ENCODE data around the gene PHETA1.
"Not testable (repeated sequence)": the region's sequence is repeated elsewhere in the genome, so short reads cannot be mapped to it uniquely, and the experiment has no call there.

Gene PHETA1

GRCh38 chr12:111351026-111351425 is 17.9 kb downstream of the PHETA1 start:
- Mint-ChIP-seq H3K4me3 (no peak overlapping the region), H3K4me1 (no peaks in the 10 kb centered on the region), H3K27ac (no peak overlapping the region), H3K9me3 (peaks cover 7 to 28% of the 10 kb centered on the region in 2 donors), H3K27me3 (no peaks in the 10 kb centered on the region)
- no peak for DNase-seq
- ATAC-seq: no peak

GRCh38 chr12:111349748-111350520 is 19.0 kb downstream of the PHETA1 start:
- ATAC-seq (no peak), DNase-seq (no peak)
- Mint-ChIP-seq H3K27ac (no peak overlapping the region), H3K27me3 (no peaks in the 10 kb centered on the region), H3K9me3 (peaks cover 7 to 28% of the 10 kb centered on the region in 2 donors), H3K4me1 (no peaks in the 10 kb centered on the region), H3K4me3 (no peak overlapping the region)

- Mint-ChIP-seq H3K4me1 (no peaks in the 10 kb centered on the region), H3K4me3 (no peak overlapping the region), H3K27me3 (no peaks in the 10 kb centered on the region), H3K9me3 (peaks cover 7 to 28% of the 10 kb centered on the region in 2 donors), H3K27ac (no peak overlapping the region)
- ATAC-seq (no peak), DNase-seq (no peak)
Observed at GRCh38 chr12:111349101-111349747, 19.7 kb downstream of the PHETA1 start.

DNA sequence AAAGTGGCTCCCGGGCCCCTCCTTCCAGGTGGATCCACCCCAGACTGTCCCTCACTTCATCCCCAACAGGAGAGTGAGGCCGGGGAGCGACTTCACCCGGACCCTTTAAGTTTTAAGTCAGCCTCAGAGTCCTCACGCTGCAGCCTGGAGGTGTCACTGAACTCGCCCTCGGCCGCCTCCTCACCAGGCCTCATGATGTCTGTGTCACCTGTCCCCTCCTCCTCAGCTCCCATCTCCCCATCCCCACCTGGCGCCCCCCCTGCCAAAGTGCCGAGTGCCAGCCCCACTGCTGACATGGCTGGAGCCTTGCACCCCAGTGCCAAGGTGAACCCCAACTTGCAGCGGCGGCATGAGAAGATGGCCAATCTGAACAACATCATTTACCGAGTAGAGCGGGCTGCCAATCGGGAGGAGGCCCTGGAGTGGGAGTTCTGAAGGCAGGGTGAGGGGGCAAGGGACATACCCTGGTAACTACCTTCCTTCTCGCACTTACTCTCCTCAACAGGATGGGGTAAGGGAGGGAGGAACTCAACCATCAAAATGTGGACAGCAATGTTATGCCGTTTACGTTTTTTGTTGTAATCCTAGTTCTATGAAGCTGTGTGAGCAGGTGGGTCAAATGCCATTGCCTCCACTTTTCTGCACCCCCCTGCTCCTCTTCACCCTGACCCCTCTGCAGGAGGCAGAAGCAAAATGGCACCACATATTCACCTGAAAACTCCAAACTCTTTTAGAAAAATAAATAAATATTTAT is 20.8 kb downstream of the PHETA1 start:
- Mint-ChIP-seq H3K9me3 (peaks cover 7 to 28% of the 10 kb centered on the region in 2 donors), H3K4me1 (no peaks in the 10 kb centered on the region), H3K27ac (no peak overlapping the region), H3K27me3 (no peaks in the 10 kb centered on the region), H3K4me3 (no peak overlapping the region)
- no peak for DNase-seq
- no peak for ATAC-seq

GRCh38 chr12:111344254-111344875 is 24.5 kb downstream of the PHETA1 start:
- Mint-ChIP-seq H3K27ac (no peak overlapping the region), H3K4me3 (no peak overlapping the region), H3K4me1 (no peaks in the 10 kb centered on the region), H3K27me3 (no peaks in the 10 kb centered on the region), H3K9me3 (peaks cover 7 to 24% of the 10 kb centered on the region in 2 donors)
- no peak for DNase-seq
- no peak for ATAC-seq

DNA sequence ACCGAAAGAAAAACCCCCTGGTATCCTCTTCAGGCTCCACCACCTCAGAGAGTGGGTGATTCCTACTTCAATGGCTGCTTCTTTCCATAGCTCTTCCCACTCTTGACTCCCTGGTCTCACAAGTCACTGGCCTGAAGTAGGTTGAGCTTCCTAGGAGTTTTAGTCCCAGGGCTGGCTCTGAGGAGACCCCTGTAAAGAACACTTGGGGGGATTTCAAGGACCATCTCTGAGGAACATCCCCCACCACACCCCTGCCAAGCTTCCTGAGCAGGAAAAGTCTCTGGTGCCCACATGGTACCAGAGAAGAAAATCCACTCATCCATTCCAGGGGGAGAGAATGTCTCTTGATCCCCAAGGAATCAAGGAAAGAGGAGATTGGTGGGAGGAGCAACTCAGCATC is 25.7 kb downstream of the PHETA1 start:
- Mint-ChIP-seq H3K9me3 (peaks cover 7 to 12% of the 10 kb centered on the region in 2 donors), H3K4me1 (no peaks in the 10 kb centered on the region), H3K4me3 (no peak overlapping the region), H3K27ac (no peak overlapping the region), H3K27me3 (no peaks in the 10 kb centered on the region)
- ATAC-seq (no peak), DNase-seq (no peak)

DNA sequence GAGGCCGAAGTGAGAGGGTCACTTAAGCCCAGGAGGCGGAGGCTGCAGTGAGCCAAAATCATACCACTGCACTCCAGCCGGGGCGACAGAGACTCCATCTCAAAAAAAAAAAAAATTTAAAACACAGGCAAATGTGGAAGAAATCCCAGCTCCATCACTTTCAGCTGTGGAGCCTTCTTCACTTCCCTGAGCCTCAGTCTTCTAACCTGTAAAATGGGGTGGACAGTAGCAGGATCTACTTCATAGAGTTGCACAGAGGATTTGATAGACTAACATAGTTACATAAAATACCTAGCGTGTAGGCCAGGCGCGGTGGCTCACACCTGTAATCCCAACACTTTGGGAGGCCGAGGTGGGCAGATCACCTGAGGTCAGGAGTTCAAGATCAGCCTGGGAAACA is 26.5 kb downstream of the PHETA1 start:
- ATAC-seq (no peak), DNase-seq (no peak)
- H3K4me1 Mint-ChIP-seq: no peaks in the 10 kb centered on the region
- H3K9me3 Mint-ChIP-seq: peaks cover 5% of the 10 kb centered on the region in 2 donors
- H3K27me3 Mint-ChIP-seq: no peaks in the 10 kb centered on the region
- no peak overlapping the region for H3K27ac Mint-ChIP-seq
- H3K4me3 Mint-ChIP-seq: no peak overlapping the region

DNA sequence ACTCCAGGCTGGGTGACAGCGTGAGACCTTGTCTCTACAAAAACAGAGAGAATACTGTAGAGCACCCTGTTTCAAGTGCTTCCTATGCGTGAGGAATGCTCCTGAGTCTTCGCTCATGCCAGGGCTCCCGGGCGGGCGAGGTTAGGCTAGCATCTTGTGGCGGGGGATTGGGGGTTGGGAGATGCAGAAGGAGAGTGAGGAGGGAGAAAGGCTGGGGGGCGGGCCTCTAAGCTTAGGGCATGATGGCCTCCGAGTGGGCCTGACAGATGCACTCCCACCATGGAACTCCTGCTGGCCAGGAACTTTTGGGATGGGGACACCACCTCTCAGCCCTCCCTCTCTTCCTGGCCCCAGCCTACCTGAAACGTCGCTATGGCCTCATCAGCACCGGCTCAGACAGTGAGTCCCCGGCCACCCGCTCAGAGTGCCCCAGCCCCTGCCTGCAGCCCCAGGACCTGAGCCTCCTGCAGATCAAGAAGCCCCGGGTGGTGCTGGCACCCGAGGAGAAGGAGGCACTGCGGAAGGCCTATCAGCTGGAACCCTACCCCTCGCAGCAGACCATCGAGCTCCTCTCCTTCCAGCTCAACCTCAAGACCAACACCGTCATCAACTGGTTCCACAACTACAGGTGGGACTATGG is 27.3 kb downstream of the PHETA1 start:
- Mint-ChIP-seq H3K4me3 (no peak overlapping the region), H3K27ac (no peak overlapping the region), H3K27me3 (no peaks in the 10 kb centered on the region), H3K9me3 (no peaks in the 10 kb centered on the region), H3K4me1 (no peaks in the 10 kb centered on the region)
- ATAC-seq: no peak
- DNase-seq: no peak

GRCh38 chr12:111340680-111341079 is 28.2 kb downstream of the PHETA1 start:
- not testable (repeated sequence) for DNase-seq, H3K9me3 Mint-ChIP-seq, H3K27me3 Mint-ChIP-seq, ATAC-seq, H3K4me3 Mint-ChIP-seq, H3K4me1 Mint-ChIP-seq, H3K27ac Mint-ChIP-seq

GRCh38 chr12:111340231-111340630 is 28.7 kb downstream of the PHETA1 start:
- Mint-ChIP-seq H3K27ac (no peak overlapping the region), H3K4me1 (no peaks in the 10 kb centered on the region)
- no peak for ATAC-seq

DNA sequence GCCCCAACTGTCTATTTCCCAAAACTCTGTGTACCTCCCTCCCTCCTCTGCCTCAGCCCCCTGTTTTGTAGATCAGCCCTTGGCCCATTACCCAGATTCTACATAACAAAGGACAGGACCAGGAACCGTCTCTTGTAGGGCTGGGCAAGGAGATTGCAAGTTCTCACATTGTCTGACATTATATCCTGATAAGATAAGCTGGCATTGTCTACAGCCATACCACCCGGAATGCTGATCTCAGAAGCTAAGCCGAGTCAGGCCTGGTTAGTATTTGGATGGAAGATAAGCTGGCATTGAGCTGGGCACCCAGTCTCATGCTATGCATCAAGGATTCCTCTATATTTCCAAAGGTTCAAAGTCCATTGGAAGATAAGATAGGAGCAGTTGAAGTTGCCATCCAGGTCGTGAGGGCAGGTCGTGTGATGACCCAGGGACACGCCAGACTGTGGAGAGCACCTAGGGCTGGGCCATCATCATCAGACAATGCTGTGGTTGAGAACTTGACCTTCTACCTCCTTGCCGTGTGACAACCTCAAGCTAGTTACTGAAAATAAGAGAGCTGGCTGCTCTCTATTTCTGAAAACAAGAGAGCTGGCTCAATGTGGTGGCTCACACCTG is 29.5 kb downstream of the PHETA1 start:
- DNase-seq (no peak), ATAC-seq (no peak)
- Mint-ChIP-seq H3K27ac (peak overlapping the region in 1 of 2 donors; percentile 34), H3K4me1 (no peaks in the 10 kb centered on the region), H3K27me3 (no peaks in the 10 kb centered on the region), H3K4me3 (no peak overlapping the region), H3K9me3 (no peaks in the 10 kb centered on the region)

More at GRCh38 chr12:111340231-111340630, 28.7 kb downstream of the PHETA1 start:
- Mint-ChIP-seq H3K27me3 (no peaks in the 10 kb centered on the region), H3K9me3 (no peaks in the 10 kb centered on the region), H3K4me3 (no peak overlapping the region)
- DNase-seq: no peak

DNA sequence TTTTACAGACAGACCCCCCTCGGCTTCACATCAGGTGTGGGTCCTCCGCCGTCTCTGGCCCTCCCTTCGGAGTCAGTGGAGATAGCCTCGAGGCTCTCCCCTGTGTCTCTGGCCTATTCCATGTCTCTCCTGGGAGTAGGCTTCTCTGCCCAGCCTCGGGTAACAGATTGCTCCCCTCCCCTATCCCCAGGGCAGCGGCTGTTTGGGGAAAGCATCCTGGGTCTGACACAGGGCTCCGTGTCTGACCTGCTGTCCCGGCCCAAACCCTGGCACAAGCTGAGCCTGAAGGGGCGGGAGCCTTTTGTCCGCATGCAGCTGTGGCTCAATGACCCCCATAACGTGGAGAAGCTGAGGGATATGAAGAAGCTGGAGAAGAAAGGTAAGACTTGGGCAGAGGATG is 30.8 kb downstream of the PHETA1 start:
- Mint-ChIP-seq H3K27ac (no peak overlapping the region), H3K27me3 (no peaks in the 10 kb centered on the region), H3K9me3 (no peaks in the 10 kb centered on the region), H3K4me3 (no peak overlapping the region), H3K4me1 (no peaks in the 10 kb centered on the region)
- ATAC-seq: no peak
- DNase-seq: no peak

- ATAC-seq: no peak
- Mint-ChIP-seq H3K27ac (no peak overlapping the region), H3K27me3 (no peaks in the 10 kb centered on the region), H3K4me3 (no peak overlapping the region), H3K4me1 (no peaks in the 10 kb centered on the region), H3K9me3 (no peaks in the 10 kb centered on the region)
- no peak for DNase-seq
Observed at GRCh38 chr12:111337371-111337770, 31.5 kb downstream of the PHETA1 start.

GRCh38 chr12:111336411-111336810 is 32.5 kb downstream of the PHETA1 start:
- H3K4me3 Mint-ChIP-seq, H3K4me1 Mint-ChIP-seq, H3K27ac Mint-ChIP-seq, ATAC-seq, DNase-seq, H3K9me3 Mint-ChIP-seq, H3K27me3 Mint-ChIP-seq: not testable (repeated sequence)

GRCh38 chr12:111335811-111336210 is 33.1 kb downstream of the PHETA1 start:
- H3K9me3 Mint-ChIP-seq: no peaks in the 10 kb centered on the region
- no peaks in the 10 kb centered on the region for H3K27me3 Mint-ChIP-seq
- DNase-seq (no peak), ATAC-seq (no peak)
- H3K4me3 Mint-ChIP-seq: no peak overlapping the region
- no peaks in the 10 kb centered on the region for H3K4me1 Mint-ChIP-seq
- H3K27ac Mint-ChIP-seq: no peak overlapping the region
